ENCODE data around the gene CDKN1A. TPM values are rescaled to one million over a fixed set of nuclear protein-coding genes. Genes with fewer than 3 reads are reported as not detected.

The CDKN1A gene
- total RNA-seq (100 to 1,000 TPM in 6 of 7 donors, 10 to 100 TPM in 1; 82.1 to 305 (median 129) TPM), polyA plus RNA-seq (100 to 1,000 TPM; 134 to 142 TPM)
- long read RNA-seq, donor 1, transcript CDKN1A-203 (3 exons, 2,267 nt) = minor isoform, 26 of 955 reads
- long read RNA-seq, donor 1, transcript CDKN1A-201 (3 exons, 2,180 nt) = major isoform, 854 of 955 reads
- long read RNA-seq, donor 1, partial matches to known transcripts = 53 of 955 reads
- long read RNA-seq, donor 1, other reads (novel, unspliced or antisense) = 21 of 955 reads
- long read RNA-seq, donor 2, partial matches to known transcripts = 0 of 4 reads
- long read RNA-seq, donor 2, other reads (novel, unspliced or antisense) = 0 of 4 reads
- long read RNA-seq, donor 3, transcript CDKN1A-203 (3 exons, 2,267 nt) = minor isoform, 11 of 434 reads
- long read RNA-seq, donor 3, transcript CDKN1A-201 (3 exons, 2,180 nt) = major isoform, 363 of 434 reads
- long read RNA-seq, donor 3, partial matches to known transcripts = 29 of 434 reads
- long read RNA-seq, donor 3, other reads (novel, unspliced or antisense) = 31 of 434 reads

GRCh38 chr6:36678488-36679042 is at the start of gene CDKN1A:
TSS of gene CDKN1A (plus strand) at chr6:36678714. CDS start at chr6:36684102, 5,388 bp downstream.
- intact Hi-C loops (cut with DNase I) = loop anchor here in 3 of 4 donors (2.0 to 5.0 kb wide), 3 partner anchors 36 to 54 kb away; no protein-coding TSS in a partner anchor
- TF ChIP-seq POLR2A (IDR thresholded peaks at IDR 0.05) (peak; percentile 98), CTCF (IDR thresholded peaks at IDR 0.05) (peak; percentile 9 to 50 (median 25)), EP300 (IDR thresholded peaks at IDR 0.05) (no peak)
- peaks cover 14% of the 10 kb centered on the region for H3K4me1 ChIP-seq (ENCODE audit: insufficient read depth)
- peak within 1 kb of the TSS; percentile 94 to 99 for H3K27ac ChIP-seq
- H3K9me3 ChIP-seq = no peaks in the 10 kb centered on the region
- no peaks in the 10 kb centered on the region for H3K27me3 ChIP-seq
- no peaks in the 10 kb centered on the region for H3K36me3 ChIP-seq
- peak within 1 kb of the TSS; percentile 95 for H3K4me3 ChIP-seq
- 0% methylated on average over 10 to 63 of the region's 63 CpGs for WGBS, 3 donors
- DNase-seq = peak; percentile 91 to 95 (median 93)

- DNase-seq = no peak
- Histone ChIP-seq H3K27me3 (no peaks in the 10 kb centered on the region), H3K36me3 (no peaks in the 10 kb centered on the region), H3K9me3 (no peaks in the 10 kb centered on the region), H3K4me3 (no peak overlapping the region), H3K4me1 (ENCODE audit: insufficient read depth) (peaks cover 25% of the 10 kb centered on the region), H3K27ac (peak overlapping the region; percentile 30 to 59)
- TF ChIP-seq POLR2A (IDR thresholded peaks at IDR 0.05) (no peak), CTCF (IDR thresholded peaks at IDR 0.05) (no peak), EP300 (IDR thresholded peaks at IDR 0.05) (no peak)
- intact Hi-C loops (cut with DNase I) = loop anchor here in 1 of 4 donors (10.0 kb wide), 2 partner anchors 125 to 215 kb away; no protein-coding TSS in a partner anchor
- 71 to 73% (median 73%) methylated on average over 11 of the region's 11 CpGs for WGBS, 3 donors
Observed at GRCh38 chr6:36629784-36630183, 48.7 kb upstream of the CDKN1A start.

- Histone ChIP-seq H3K4me1 (ENCODE audit: insufficient read depth) (peaks cover 24% of the 10 kb centered on the region), H3K4me3 (no peak overlapping the region), H3K9me3 (no peaks in the 10 kb centered on the region), H3K27ac (no peak overlapping the region), H3K36me3 (no peaks in the 10 kb centered on the region), H3K27me3 (no peaks in the 10 kb centered on the region)
- intact Hi-C loops (cut with DNase I) = no loop called here
- 82 to 87% (median 82%) methylated on average over 14 of the region's 14 CpGs for whole genome bisulfite sequencing, 3 donors
- DNase-seq = no peak
- TF ChIP-seq EP300 (IDR thresholded peaks at IDR 0.05) = no peak
- no peak for TF ChIP-seq POLR2A (IDR thresholded peaks at IDR 0.05)
- no peak for TF ChIP-seq CTCF (IDR thresholded peaks at IDR 0.05)
Observed at GRCh38 chr6:36631326-36632011, 47.0 kb upstream of the CDKN1A start.

- intact Hi-C loops (cut with DNase I) = no loop called here
- no peaks in the 10 kb centered on the region for H3K27me3 ChIP-seq
- 96 to 97% (median 97%) methylated on average over 6 of the region's 6 CpGs for WGBS, 3 donors
- H3K27ac ChIP-seq = peak overlapping the region in 1 of 2 donors; percentile 67
- no peaks in the 10 kb centered on the region for H3K36me3 ChIP-seq
- DNase-seq = no peak
- no peak overlapping the region for H3K4me3 ChIP-seq
- no peaks in the 10 kb centered on the region for H3K9me3 ChIP-seq
- peaks cover 25% of the 10 kb centered on the region for H3K4me1 ChIP-seq (ENCODE audit: insufficient read depth)
- no peak for TF ChIP-seq POLR2A (IDR thresholded peaks at IDR 0.05)
- TF ChIP-seq EP300 (IDR thresholded peaks at IDR 0.05) = no peak
- no peak for TF ChIP-seq CTCF (IDR thresholded peaks at IDR 0.05)
Observed at GRCh38 chr6:36633370-36633769, 45.1 kb upstream of the CDKN1A start.

All from ovary (tissue), 10 donors.